GM10266 (cell line): Measurements from ENCODE around the gene UGT1A6.

Experiments
- DNase-seq: peaks from one replicate; pipeline ENCODE4 v3.0.0; 2012; ENCODE audit errors: extremely low spot score
- CTCF ChIP-seq: IDR thresholded peaks from 2 replicates; pipeline ENCODE4 v1.5.1; 2012; ENCODE audit warnings: mild to moderate bottlenecking, low read depth; ENCODE audit not compliant: control insufficient read depth, insufficient read depth; ENCODE audit errors: missing control alignments

The UGT1A6 gene

GRCh38 chr2:233686928-233687327 lies 5.8 kb upstream of the UGT1A6 start:
- TF ChIP-seq CTCF, result no peak
- DNase-seq, result no peak

- TF ChIP-seq CTCF, result no peak
- DNase-seq, result no peak
These were observed 4.3 kb upstream of the UGT1A6 start for GRCh38 chr2:233688341-233688740.

GRCh38 chr2:233689031-233689430 lies 3.7 kb upstream of the UGT1A6 start:
- no peak for TF ChIP-seq CTCF

GRCh38 chr2:233689501-233689900 lies 3.2 kb upstream of the UGT1A6 start:
- no peak for TF ChIP-seq CTCF
- no peak for DNase-seq

More at GRCh38 chr2:233689031-233689430, 3.7 kb upstream of the UGT1A6 start:
- DNase-seq, result no peak

GRCh38 chr2:233690444-233690843 lies 2.2 kb upstream of the UGT1A6 start:
- no peak for DNase-seq

GRCh38 chr2:233691443-233692433 lies 952 bp upstream of the UGT1A6 start:
- TF ChIP-seq CTCF, result no peak
- no peak for DNase-seq

More at GRCh38 chr2:233690444-233690843, 2.2 kb upstream of the UGT1A6 start:
- no peak for TF ChIP-seq CTCF

- DNase-seq, result no peak
- TF ChIP-seq CTCF, result no peak
These were observed 1.3 kb downstream of the UGT1A6 start for GRCh38 chr2:233693963-233694362.
